ENCODE data around the gene OOEP.
A peak's percentile ranks its signal among the peaks of the same experiment; 100 is the strongest.

The OOEP gene

DNA sequence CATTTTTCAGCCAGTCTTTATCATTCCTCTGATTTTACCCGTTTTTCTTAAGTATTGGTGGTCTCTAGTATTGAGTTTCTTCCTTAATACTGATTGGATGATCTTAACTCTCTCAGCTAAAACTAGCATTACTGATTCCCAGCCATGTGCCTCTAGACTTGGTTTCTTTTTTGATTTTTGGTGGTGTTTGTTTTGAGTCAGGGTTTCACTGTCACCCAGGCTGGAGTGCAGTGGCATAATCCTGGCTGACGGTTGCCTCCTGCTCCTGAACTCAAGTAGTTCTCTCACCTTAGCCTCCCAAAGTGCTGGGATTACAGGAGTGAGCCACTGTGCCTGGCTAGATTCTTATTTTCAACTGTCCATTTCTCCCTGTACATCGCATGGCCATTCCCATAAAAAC lies 40.5 kb downstream of the OOEP start:
- no peaks in the 10 kb centered on the region for H4K20me1 ChIP-seq (ENCODE audit: insufficient read depth, low read length, poor library complexity, severe bottlenecking)
- H3K4me3 ChIP-seq (ENCODE audit: low read length, poor library complexity, severe bottlenecking): no peak overlapping the region
- H3K27me3 ChIP-seq (ENCODE audit: insufficient read depth, low read length, poor library complexity, severe bottlenecking): no peaks in the 10 kb centered on the region
- no peaks in the 10 kb centered on the region for H3K79me2 ChIP-seq (ENCODE audit: insufficient read depth, low read length)
- H3K36me3 ChIP-seq (ENCODE audit: insufficient read depth, low read length): no peaks in the 10 kb centered on the region
- no peak overlapping the region for H3K4me2 ChIP-seq (ENCODE audit: low read depth, low read length, poor library complexity, severe bottlenecking)
- no peaks in the 10 kb centered on the region for H3K4me1 ChIP-seq (ENCODE audit: insufficient read depth, low read length, poor library complexity, severe bottlenecking)
- no peaks in the 10 kb centered on the region for H3F3A ChIP-seq (ENCODE audit: low read depth)
- TF ChIP-seq, protein P1, sequence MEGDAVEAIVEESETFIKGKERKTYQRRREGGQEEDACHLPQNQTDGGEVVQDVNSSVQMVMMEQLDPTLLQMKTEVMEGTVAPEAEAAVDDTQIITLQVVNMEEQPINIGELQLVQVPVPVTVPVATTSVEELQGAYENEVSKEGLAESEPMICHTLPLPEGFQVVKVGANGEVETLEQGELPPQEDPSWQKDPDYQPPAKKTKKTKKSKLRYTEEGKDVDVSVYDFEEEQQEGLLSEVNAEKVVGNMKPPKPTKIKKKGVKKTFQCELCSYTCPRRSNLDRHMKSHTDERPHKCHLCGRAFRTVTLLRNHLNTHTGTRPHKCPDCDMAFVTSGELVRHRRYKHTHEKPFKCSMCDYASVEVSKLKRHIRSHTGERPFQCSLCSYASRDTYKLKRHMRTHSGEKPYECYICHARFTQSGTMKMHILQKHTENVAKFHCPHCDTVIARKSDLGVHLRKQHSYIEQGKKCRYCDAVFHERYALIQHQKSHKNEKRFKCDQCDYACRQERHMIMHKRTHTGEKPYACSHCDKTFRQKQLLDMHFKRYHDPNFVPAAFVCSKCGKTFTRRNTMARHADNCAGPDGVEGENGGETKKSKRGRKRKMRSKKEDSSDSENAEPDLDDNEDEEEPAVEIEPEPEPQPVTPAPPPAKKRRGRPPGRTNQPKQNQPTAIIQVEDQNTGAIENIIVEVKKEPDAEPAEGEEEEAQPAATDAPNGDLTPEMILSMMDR (conservative IDR thresholded peaks at IDR 0.05; ENCODE audit: low read length): no peak
- TF ChIP-seq EZH2phosphoT487 (IDR thresholded peaks at IDR 0.05; ENCODE audit: borderline replicate concordance): no peak
- H2AFZ ChIP-seq (ENCODE audit: low read length): peak overlapping the region; percentile 35; the same call in 1 of the 2 replicates
- no peaks in the 10 kb centered on the region for H3K9me2 ChIP-seq (replicated peaks; ENCODE audit: low read depth, low read length)
- H3K9me3 ChIP-seq (ENCODE audit: insufficient read depth, low read depth, low read length): no peaks in the 10 kb centered on the region
- no peak overlapping the region for H3K9ac ChIP-seq (ENCODE audit: low read depth, low read length, poor library complexity, severe bottlenecking)

- Histone ChIP-seq H2AFZ (ENCODE audit: low read length) (peak overlapping the region; percentile 35; the same call in 1 of the 2 replicates), H3K4me2 (ENCODE audit: low read depth, low read length, poor library complexity, severe bottlenecking) (no peak overlapping the region)
- TF ChIP-seq EZH2phosphoT487 (IDR thresholded peaks at IDR 0.05; ENCODE audit: borderline replicate concordance): no peak
- TF ChIP-seq, protein P1 (conservative IDR thresholded peaks at IDR 0.05; ENCODE audit: low read length): no peak
These were observed 40.9 kb downstream of the OOEP start for GRCh38 chr6:73328790-73329189.

GRCh38 chr6:73325656-73326055 lies 44.0 kb downstream of the OOEP start:
- no peaks in the 10 kb centered on the region for H4K20me1 ChIP-seq (ENCODE audit: insufficient read depth, low read length, poor library complexity, severe bottlenecking)

More at GRCh38 chr6:73328790-73329189, 40.9 kb downstream of the OOEP start:
- H3K27me3 ChIP-seq (ENCODE audit: insufficient read depth, low read length, poor library complexity, severe bottlenecking): no peaks in the 10 kb centered on the region
- H3F3A ChIP-seq (ENCODE audit: low read depth): no peaks in the 10 kb centered on the region
- no peaks in the 10 kb centered on the region for H3K79me2 ChIP-seq (ENCODE audit: insufficient read depth, low read length)
- no peaks in the 10 kb centered on the region for H4K20me1 ChIP-seq (ENCODE audit: insufficient read depth, low read length, poor library complexity, severe bottlenecking)
- H3K9ac ChIP-seq (ENCODE audit: low read depth, low read length, poor library complexity, severe bottlenecking): no peak overlapping the region
- no peak overlapping the region for H3K4me3 ChIP-seq (ENCODE audit: low read length, poor library complexity, severe bottlenecking)
- no peaks in the 10 kb centered on the region for H3K9me3 ChIP-seq (ENCODE audit: insufficient read depth, low read depth, low read length)
- no peaks in the 10 kb centered on the region for H3K4me1 ChIP-seq (ENCODE audit: insufficient read depth, low read length, poor library complexity, severe bottlenecking)
- H3K9me2 ChIP-seq (replicated peaks; ENCODE audit: low read depth, low read length): no peaks in the 10 kb centered on the region
- H3K36me3 ChIP-seq (ENCODE audit: insufficient read depth, low read length): no peaks in the 10 kb centered on the region

More at GRCh38 chr6:73325656-73326055, 44.0 kb downstream of the OOEP start:
- Histone ChIP-seq H3K36me3 (ENCODE audit: insufficient read depth, low read length) (no peaks in the 10 kb centered on the region), H2AFZ (ENCODE audit: low read length) (no peak overlapping the region), H3K4me1 (ENCODE audit: insufficient read depth, low read length, poor library complexity, severe bottlenecking) (no peaks in the 10 kb centered on the region), H3F3A (ENCODE audit: low read depth) (no peaks in the 10 kb centered on the region), H3K4me3 (ENCODE audit: low read length, poor library complexity, severe bottlenecking) (no peak overlapping the region), H3K9me2 (replicated peaks; ENCODE audit: low read depth, low read length) (no peaks in the 10 kb centered on the region), H3K79me2 (ENCODE audit: insufficient read depth, low read length) (no peaks in the 10 kb centered on the region), H3K9me3 (ENCODE audit: insufficient read depth, low read depth, low read length) (no peaks in the 10 kb centered on the region), H3K4me2 (ENCODE audit: low read depth, low read length, poor library complexity, severe bottlenecking) (no peak overlapping the region), H3K27me3 (ENCODE audit: insufficient read depth, low read length, poor library complexity, severe bottlenecking) (no peaks in the 10 kb centered on the region), H3K9ac (ENCODE audit: low read depth, low read length, poor library complexity, severe bottlenecking) (no peak overlapping the region)
- TF ChIP-seq, protein P1 (conservative IDR thresholded peaks at IDR 0.05; ENCODE audit: low read length): no peak
- no peak for TF ChIP-seq EZH2phosphoT487 (IDR thresholded peaks at IDR 0.05; ENCODE audit: borderline replicate concordance)

Measured in Loucy (cell line).